IPS-NIHi7 (cell line): ENCODE data around the gene GBGT1.
A peak's percentile ranks its signal among the peaks of the same experiment; 100 is the strongest.
"Not testable (repeated sequence)": the region's sequence is repeated elsewhere in the genome, so short reads cannot be mapped to it uniquely, and the experiment has no call there.

Experiments
- DNase-seq: peaks from one replicate; pipeline ENCODE4 v3.0.0; 2012; ENCODE audit warnings: mixed read lengths; ENCODE audit errors: extremely low spot score

GBGT1 gene

DNA sequence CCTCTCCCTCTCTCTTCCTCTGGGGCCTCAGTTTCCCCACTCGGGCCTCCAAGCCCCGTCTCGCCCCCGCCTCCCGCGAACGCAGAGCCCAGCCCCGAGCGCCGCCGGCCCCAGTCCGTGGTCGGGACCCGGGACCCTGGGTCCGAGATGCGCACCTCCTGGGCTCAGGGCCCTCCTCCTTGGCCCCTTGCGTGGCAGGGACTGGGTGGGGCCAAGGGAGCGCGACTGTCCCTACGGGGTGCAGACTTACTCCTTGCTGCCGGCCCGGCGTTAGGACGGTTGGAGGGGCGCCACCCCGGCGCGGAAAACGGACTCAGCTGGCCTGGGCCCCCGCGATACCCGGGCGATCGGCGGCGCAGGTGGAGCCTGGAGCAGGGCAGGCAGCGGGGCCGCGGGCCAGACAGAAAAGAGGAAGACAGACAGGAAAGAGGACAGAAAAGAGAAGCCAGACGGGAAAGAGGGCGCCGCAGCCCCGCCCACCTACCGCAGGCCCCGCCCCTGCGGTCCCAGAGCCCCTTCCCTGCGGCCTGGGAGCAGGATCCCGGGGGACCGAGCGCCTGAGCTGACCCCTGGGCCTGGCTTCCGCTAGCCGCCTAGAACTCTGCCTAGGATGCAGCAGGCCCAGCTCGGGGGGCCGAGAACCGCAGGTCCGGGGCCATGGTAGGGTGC lies at the start of gene GBGT1:
GBGT1 (minus strand) TSS at position 411 of the 669 bp plus-strand sequence. CDS start 1,502 bp downstream, outside the sequence.
- DNase-seq: peak; percentile 92

DNA sequence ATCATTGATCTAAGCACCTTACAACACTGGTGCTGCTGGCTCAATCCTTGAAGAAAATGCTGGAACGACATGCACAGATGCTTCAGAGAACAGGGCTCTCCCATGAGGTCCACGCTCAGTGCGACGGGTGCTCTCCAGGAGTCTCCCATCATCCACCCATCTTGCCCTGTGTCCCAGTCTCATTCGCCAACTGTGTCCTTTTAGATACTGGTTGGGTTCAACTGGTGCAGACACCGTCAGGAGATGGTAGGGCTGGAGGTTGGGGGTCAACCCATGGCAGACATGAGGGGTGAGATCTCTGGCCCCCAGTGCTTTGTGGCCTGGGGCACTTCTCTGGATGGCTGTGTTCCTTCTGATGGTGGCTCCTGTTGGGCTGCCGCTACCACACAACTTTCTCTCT lies 46.9 kb upstream of the GBGT1 start:
- no peak for DNase-seq

DNA sequence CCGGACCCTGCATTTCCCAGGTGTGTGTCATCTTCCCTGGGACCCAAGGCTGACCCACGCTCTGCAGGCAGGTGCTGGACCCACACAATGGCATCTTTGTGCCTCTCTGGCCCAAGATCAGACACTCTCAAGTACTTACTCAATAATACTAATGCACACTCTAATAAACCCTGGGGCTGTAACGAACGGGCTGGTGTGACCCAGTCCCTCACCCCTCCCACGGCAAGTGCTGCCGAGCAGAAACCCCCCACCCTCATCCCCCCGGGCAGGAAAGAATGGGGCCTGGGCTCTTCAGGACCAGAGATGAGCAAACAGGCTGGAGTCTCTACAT lies 46.5 kb upstream of the GBGT1 start:
- DNase-seq: no peak

DNA sequence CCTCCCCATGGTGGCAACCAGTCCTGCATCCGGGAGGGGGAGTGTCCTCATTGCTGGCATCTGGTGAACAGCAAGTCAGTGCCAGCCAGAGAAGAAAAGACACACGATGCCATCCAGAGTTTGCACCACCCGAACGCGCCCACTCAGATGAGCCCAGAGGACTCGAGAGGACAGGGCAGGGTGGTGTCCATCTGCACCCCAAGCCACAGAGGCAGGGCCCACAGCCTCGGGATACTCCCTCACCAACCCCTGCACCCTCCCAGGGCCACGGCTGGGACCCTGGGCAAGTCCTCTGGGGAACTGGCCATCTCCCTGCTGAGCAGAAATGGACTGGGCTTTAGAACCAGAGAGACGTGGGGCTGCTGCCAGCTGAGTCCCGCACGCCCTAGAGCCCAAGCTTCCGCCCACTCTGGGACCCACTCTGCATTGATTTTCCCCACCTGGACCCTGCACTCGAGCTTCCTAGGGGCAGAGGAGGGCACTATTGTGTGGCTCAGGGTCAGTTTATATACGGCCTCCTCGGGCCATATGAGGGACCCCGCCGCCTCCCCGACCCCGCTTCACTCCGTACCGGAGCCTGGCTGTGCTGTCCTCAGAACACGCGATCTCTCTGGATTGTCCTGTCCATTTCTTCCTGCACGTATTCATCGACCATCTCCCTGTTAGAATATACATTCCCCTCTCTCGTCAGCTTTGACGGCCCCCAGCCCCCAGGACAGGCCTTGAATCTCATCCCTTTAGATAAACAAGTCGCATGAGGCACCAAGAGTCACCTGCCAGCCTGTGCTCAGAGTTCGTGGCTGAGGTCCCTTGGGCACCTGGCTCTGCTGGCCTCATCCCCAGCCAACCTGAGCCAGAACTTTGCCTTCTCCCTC lies 45.9 kb upstream of the GBGT1 start:
- DNase-seq: not testable (repeated sequence)

DNA sequence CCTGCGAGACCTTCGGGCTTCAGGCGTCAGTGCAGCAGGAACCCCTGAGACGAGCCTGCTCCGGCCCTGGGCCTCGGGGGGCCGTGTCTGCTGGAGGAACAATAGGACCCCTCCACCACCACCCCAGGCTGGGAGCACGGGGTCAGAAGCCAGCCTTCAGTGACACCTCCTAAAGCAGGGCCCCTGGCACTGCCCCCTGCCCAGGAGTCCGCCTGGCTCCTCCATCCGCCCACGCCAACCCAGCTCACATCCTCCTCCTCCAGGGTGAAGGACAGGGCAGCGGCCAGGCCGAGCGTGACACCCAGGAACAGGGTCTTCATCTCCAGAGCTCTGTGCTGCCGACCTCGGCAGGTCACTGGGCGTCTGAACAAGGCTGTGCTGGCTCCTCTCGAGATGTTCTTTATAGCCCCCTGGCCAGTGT lies 45.2 kb upstream of the GBGT1 start, which contains the start of gene OBP2B:
OBP2B (minus strand) TSS at position 371 of the 421 bp plus-strand sequence; CDS start at position 320, 51 bp downstream.
- DNase-seq: not testable (repeated sequence)

DNA sequence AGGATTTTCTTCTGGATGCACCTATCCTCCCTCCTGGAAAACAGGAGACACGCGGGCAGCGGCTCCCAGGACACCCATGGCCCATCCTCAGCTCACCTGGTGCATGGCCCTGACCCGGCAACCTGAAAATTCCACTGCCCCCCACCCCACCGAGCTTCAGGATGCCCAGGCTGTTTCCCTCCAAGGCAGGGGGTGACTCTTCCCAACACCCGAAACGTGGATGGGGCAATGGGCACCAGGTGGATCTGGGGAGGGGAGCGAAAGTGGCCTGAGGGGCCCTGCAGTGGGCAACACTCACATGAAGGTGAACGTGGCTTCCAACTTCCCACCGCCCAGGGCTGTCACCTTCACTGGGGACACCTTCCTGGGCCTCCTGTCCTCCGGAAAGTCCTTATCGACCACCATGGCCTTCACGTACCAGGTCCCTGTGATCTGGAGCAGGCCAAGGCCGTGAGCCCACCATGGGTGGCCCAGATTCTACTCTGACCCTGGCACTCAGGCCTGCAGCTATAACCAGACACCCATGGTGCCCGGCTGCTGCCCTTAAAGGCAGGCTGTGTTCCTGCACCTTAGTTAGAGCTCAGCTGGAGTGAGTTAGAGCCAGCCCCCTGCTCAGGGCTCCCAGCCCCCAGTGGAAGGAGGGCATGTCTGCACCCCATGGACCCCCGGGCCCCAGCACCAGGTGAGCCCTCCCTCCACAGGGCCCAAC lies 44.6 kb upstream of the GBGT1 start:
- DNase-seq: not testable (repeated sequence)

DNA sequence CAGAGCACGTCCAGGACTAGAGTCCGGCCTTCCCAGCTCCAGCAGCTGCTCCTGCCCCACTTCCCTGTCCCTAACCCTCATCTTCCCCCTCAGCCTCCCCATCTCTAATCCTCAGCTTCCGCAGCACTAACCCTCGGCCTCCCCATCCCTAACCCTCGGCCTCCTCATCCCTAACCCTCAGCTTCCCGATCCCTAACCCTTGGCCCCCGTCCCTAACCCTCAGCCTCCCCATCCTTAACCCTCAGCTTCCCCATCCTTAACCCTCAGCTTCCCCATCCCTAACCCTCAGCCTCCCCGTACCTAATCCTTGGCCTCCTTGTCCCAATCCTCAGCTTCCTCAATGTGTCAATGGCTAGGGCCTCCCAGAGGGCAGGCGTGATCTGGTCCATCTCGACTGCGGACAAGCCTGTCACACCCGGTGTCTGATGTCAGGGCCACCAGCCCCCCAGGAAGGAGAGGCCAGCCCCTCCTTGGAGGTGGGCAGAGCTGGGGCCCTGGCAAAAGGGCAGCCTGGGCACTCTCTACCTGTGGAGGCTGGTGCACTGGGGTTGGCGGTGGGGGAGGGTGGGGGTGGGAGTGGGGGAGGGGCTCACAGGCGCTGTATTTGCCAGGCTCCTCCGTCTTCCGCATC lies 43.9 kb upstream of the GBGT1 start:
- no peak for DNase-seq

DNA sequence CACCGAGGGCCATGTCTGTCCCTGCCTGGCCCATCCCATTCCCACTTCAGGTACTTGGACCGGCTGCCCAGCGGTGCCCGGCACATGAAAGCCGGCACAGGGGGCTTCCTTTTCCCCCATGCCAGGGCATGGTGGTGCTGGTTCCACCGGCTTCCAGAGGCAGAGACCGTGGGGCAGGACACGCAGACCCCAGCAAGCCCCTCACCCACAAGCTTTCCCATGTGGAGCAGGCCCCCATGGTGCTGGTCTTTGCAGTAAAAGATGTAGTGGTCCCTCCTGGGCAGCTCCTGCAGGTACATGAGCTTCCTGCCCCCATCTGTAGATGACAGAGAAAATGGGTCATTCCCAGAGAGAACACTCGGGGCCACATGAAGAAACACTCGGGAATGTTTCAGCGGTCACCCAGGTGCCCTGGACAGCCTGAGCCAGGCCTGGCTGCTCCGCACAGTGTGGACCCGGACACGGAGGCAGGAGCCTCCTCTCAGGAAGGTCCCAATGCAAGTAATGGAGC lies 43.4 kb upstream of the GBGT1 start:
- DNase-seq: no peak

DNA sequence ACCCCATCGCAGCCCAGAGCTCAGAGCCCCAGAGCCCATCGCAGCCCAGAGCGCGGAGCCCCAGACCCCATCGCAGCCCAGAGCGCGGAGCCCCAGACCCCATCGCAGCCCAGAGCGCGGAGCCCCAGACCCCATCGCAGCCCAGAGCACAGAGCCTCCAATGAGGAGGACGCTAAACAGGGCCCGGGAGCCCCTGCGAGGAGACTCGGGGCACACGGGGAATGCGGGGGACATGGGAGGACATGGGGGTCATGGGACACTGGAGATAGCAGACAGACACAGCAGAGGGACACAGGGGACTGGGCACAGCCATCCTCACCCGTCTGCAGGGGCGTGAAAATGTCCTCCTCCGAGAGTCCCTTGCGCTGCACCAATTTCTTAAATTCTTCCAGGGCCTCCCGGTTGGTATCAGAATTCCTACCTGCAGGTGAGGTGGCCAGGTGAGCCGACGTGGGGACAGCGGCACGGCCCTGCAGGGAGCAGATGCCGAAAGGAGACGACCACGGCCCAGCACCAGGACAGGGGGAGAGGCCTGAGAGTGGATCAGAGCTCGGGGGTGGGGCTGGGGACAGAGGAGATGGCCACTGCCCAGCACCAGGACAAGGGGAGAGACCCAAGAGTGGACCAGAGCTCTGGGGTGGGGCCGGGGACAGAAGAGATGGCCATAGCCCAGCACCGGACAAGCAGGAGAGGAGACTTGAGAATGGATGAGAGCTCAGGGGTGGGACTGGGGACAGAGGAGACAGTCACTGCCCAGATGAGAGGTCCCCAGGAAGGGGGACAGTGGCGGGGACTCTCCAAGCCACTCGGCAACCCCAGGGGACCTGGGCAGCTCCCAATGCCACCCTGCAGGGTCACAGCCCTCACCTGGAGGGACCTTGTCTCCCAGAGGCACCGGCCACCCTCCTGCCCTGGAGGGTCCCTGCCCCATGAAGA lies 42.5 kb upstream of the GBGT1 start:
- no peak for DNase-seq

DNA sequence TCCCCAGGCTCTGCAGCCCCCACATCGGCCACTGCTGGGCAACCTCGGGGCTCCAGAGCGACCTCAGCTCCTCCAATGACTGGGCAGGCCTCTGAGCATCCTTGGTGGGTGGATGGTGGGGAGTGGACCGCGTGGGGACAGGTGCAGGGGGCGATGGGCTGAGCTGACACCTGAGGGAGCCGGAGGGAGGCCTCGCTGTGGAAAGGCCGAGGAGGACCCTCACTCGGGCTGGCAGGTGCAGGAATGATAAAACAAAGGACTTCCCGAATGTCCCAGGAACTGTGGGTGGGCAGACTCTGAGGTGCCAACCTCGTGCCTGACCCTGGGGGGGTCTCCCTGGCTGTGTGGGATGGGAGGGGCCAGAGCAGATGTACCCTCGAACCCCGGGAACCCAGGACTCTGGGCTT lies 41.8 kb upstream of the GBGT1 start:
- not testable (repeated sequence) for DNase-seq

DNA sequence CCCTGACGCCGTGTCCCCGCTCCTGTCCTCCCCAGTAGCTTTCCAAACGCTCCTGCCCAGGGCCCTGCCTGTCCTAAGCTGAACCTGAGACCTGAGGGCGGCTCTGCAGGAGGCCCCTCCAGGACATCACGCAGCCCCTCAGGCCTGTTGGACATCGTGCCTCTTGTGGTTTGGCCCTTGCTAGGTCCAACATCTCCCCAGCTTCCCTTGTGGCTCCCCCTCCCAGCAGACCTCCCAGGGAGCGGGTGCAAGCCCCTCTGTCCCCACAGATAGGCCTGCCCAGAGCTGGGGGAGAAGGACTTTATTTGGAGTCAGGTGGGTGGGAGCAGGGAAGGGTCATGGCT lies 41.3 kb upstream of the GBGT1 start:
- DNase-seq: no peak

DNA sequence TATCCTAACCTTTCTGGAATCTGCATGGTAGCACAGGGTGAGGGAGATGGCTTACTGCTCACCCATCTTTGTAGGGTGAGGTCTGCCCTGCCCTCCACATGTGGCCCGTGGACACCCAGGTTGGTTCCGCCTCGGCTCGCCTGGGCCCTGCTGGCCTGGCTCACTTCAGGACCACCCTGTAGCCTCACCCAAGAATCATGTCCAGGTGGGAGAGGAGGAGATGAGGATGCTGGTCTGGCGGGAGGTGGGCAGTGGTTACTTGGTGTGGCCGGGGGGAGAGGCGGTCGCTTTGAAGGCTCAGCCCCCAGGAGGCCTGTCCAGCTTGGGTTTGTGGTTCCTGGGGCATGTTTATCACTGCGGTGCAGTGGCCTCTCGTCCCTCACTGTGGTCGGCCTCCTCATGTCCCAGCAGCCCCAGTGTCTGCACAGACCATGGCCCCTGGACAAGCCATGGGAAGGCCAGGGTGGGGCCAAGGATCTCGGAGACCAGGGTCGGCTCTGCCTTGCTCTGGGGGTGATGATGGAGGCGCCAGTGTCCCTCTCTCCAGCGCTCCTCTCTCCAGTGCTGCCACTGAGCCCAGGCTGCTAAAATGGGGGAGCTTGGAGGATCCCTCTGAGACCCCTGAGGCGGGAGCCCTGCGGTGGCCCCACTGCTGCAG lies 40.8 kb upstream of the GBGT1 start:
- DNase-seq: peak; percentile 6

DNA sequence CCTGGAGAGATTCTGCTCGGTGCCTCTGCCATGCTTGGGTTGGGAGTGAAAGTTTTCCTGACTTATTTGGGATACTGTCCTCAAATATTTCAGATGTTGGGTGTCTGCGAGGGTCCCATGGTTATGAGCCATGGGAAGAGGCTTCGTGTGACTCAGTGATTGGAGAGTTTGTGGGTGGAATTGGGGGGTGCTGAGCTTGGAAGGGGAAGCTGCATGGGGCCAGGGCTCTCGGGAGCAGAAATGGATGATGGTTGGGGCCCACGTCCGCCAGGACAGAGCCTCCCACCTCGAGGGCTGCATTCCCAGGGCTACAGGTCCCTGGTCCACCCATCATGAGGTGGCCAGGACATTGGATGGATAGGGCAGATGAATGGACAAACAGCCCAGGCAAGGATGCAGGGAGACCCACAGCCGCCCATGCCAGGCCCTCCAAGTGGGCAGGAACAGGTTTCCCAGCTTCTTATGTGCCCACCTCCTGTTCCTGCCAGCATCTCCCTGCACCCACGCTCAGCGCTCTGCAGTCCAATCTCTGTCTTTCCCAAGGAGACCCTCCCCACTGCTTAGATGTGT lies 39.9 kb upstream of the GBGT1 start:
- peak; percentile 6 for DNase-seq

DNA sequence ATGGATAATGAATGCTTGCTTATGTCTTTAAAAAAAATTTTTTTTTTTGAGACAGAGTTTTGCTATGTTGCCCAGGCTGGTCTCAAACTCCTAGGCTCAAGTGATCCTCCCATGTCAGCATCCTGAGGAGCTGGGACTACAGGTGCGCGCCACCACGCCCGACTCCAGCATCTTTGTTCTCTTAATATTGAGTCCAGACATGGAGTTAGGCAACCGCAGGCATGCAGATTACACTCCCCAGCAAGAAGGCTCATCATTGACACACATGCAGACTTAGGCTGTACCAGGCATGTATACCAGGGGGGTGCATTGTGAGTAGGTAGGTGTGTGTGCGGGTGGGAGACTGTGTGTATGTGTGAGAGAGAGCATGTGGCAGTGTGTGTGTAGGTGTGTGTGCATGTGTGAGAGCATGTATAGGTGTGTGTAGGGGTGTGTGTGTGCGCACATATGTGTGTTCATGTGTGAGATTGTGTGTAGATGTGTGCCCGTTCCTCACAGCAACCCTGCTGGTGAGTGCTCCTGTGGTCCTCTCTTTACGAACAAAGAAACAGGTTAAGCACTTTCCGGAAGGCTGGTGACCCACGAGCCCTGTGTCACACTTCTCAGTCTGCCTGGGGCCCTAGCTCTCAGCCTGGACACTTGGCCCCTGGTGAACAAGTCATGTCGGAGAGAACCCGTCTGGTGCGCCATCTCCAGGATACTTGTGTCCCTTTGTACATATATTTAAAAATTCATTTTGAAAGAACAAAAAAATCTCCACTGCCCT lies 39.2 kb upstream of the GBGT1 start:
- no peak for DNase-seq

DNA sequence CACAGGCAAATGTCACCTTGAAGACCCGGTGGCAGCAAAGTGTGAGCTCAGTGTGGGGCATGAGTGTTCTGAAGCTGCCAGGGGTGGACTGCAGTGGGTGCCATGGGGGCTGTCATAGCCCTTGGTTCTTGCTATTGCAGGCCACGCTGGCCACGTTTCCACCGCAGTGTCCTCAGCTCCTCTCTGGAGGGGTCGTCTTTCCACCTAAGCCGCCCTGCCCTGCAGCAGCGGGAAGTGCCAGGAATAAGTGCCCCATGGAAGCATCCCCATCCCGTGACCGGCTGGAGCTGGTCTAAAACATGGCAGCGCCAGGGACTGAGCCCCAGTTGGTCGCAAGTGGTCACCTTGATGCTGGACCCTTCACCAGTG lies 38.4 kb upstream of the GBGT1 start:
- DNase-seq: peak; percentile 5

DNA sequence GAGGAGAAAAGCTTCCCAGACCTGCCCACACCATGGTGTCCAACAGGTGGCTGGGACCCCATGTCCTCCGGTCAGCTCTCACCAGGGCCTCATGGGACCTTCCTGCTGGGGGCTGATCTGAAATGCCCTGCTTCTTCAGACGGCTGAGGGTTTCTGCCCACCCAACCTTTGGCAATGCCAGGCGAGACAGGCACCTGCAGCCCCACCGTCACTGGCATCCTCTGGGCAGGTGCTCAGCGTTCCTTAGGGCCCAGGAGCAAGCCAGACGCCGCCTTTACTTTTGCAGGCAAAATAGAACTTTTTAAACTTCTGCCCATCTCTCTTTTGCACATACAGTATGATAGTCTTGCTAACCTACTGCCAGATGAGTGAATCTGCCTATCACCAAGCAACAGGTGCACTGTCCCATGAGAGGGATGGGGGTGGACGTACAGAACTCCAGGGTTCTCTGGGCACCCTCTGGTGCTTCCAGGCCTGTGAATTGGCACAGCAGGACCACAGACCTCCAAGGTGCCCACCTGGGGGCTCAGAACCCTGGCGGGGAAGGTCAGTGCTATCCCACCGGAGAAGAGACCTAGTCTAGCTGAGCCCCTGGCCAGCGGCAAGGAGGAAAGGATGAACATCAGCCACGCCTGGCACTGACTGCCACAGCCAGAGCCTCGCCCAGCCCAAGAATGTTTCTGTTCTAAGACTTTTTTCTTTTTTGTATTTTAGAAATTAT lies 37.9 kb upstream of the GBGT1 start:
- no peak for DNase-seq

DNA sequence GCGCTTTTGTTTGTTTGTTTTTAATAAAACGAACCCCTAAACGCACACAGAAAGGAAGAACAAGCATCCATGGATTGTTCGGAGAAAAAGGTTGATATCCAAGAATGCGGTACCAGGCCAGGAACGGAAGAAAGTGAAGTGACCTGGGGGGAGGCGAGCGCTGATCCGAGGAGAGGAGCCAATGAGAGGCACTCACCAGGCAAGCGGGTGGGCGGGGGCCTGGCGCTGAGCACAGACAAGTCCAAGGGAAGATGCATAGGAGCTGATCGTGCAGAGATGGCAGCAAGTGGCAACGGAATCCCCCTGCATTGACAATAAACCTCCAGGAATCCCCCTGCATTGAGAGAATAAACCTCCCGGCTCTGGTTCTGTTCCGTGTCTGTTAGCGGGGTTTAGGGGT lies 36.9 kb upstream of the GBGT1 start:
- no peak for DNase-seq

DNA sequence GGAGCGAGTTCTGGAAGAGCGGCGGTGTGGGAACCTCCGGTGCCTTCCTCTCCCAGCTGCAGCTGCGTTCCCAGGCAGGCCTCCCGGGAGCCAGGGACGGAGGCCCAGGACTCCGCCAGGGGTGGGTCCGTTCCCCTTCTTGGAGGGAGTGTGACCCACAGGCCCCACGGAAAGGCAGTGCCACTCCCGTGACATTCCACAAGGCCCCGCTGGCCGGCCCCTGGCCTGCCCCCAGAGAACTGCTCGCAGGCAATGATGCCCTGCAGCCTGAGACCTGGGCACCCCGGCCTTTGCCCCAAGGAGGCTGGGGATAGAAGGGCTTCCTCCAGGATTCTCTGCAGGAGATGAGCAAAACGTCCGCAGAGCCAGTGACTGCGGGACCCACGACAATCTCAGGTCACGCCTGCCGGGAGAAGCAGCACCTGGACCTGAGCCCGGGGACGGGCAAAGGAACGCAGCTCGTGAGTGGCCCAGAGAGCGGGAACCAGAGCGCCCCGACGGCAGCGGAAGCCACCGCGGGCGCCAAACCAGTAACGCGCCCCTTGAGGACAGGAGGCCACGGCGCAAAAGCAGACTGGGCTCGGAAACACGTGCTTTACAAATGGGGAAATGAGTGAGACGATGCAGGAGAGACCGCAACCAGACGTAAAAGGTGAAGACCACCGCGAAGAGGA lies 36.1 kb upstream of the GBGT1 start:
- peak; percentile 33 for DNase-seq
